HG02642 (cell line): ENCODE data around the gene RUNX1.

Experiments
- ATAC-seq: cut with Tn5 transposase; IDR thresholded peaks from one replicate; pipeline ENCODE4 v1.9.1; 2021; ENCODE audit warnings: mild to moderate bottlenecking; ENCODE audit not compliant: unreplicated experiment, poor library complexity

Gene RUNX1

GRCh38 chr21:34782506-34783360, 266.4 kb downstream of the RUNX1 start:
- no peak for ATAC-seq

GRCh38 chr21:34781526-34781925, 267.6 kb downstream of the RUNX1 start:
- ATAC-seq, result no peak

GRCh38 chr21:34779860-34780259, 269.2 kb downstream of the RUNX1 start:
- ATAC-seq, result no peak

GRCh38 chr21:34775793-34776192, 273.3 kb downstream of the RUNX1 start:
- no peak for ATAC-seq

GRCh38 chr21:34774750-34775149, 274.4 kb downstream of the RUNX1 start:
- no peak for ATAC-seq

- no peak for ATAC-seq
These were observed 277.5 kb downstream of the RUNX1 start for GRCh38 chr21:34771512-34772028.

- ATAC-seq, result no peak
These were observed 278.5 kb downstream of the RUNX1 start for GRCh38 chr21:34770576-34770975.

GRCh38 chr21:34768326-34768725, 280.8 kb downstream of the RUNX1 start:
- no peak for ATAC-seq

- no peak for ATAC-seq
These were observed 282.2 kb downstream of the RUNX1 start for GRCh38 chr21:34766862-34767261.

- no peak for ATAC-seq
These were observed 283.5 kb downstream of the RUNX1 start for GRCh38 chr21:34765619-34766018.

- no peak for ATAC-seq
These were observed 284.3 kb downstream of the RUNX1 start for GRCh38 chr21:34764715-34765284.

- no peak for ATAC-seq
These were observed 286.3 kb downstream of the RUNX1 start for GRCh38 chr21:34762786-34763185.

GRCh38 chr21:34761758-34762330, 287.3 kb downstream of the RUNX1 start:
- ATAC-seq, result no peak

GRCh38 chr21:34754690-34755647, 294.1 kb downstream of the RUNX1 start:
- no peak for ATAC-seq

GRCh38 chr21:34748862-34749261, 300.2 kb downstream of the RUNX1 start:
- no peak for ATAC-seq

- peak; percentile 84 for ATAC-seq
These were observed 303.4 kb downstream of the RUNX1 start for GRCh38 chr21:34745557-34746255.

- ATAC-seq, result no peak
These were observed 304.3 kb downstream of the RUNX1 start for GRCh38 chr21:34744801-34745200.

GRCh38 chr21:34743831-34744230, 305.3 kb downstream of the RUNX1 start:
- no peak for ATAC-seq

GRCh38 chr21:34743285-34743684, 305.8 kb downstream of the RUNX1 start:
- no peak for ATAC-seq

GRCh38 chr21:34740198-34740597, 308.9 kb downstream of the RUNX1 start:
- ATAC-seq, result no peak
